Stimulated activated CD4-positive, alpha-beta T cell treated with anti-CD3 and anti-CD28 coated beads, Interleukin-15, amount 100 ng/mL, for 1 hour (primary cell): ENCODE measurements around the gene EML3.

Experiments used
- DNase-seq, 2 donors: peaks; one replicate each; pipeline ENCODE4 v3.0.0-alpha.2; 2020; ENCODE audit warnings: low read depth in 1 of 2, low spot score in 1 of 2

Gene EML3

GRCh38 chr11:62553080-62553838 lies 59.3 kb downstream of the EML3 start:
- DNase-seq, result peak in 1 of 2 donors; percentile 48

DNA sequence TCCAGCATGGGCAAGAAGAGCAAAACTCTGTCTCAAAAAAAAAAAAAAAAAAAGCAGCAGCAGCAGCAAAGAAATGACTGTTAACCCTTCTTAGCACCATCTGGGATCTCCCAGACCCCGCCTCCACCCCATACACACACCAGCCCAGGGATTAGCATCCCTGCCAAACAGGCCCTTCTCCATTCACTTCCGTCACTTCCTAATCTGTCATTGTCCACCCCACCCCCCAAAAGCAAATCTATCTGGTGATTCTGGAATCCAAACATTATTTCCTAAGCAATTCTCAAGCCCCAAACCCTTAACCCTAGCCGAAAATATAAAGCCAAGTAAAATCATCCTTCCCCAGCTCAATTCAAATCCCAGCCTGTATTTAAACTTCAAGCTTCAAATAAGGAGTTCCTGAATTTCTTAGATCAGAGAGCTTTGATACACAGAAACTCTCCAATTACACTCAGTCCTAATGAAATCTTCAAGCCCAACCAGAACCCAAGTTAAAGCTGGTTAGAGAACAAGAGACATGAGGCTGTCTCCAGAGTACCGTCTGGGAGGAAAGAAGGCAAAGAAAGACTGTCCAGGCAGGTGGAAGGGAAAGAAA lies 60.0 kb downstream of the EML3 start:
- no peak for DNase-seq
